HG03045 (cell line): ENCODE results near the gene PRKAG2.
"Not testable (repeated sequence)": the region's sequence is repeated elsewhere in the genome, so short reads cannot be mapped to it uniquely, and the experiment has no call there.

ENCODE experiments used
- ATAC-seq: cut with Tn5 transposase; IDR thresholded peaks from one replicate; pipeline ENCODE4 v1.9.1; 2021; ENCODE audit warnings: mild to moderate bottlenecking, moderate library complexity; ENCODE audit not compliant: unreplicated experiment

PRKAG2 gene

GRCh38 chr7:151806204-151806603, 70.7 kb downstream of the PRKAG2 start:
- ATAC-seq: no peak

- no peak for ATAC-seq
These were observed 71.7 kb downstream of the PRKAG2 start for GRCh38 chr7:151805191-151805590.

- ATAC-seq: no peak
These were observed 72.2 kb downstream of the PRKAG2 start for GRCh38 chr7:151804756-151805155.

GRCh38 chr7:151803841-151804240, 73.1 kb downstream of the PRKAG2 start:
- no peak for ATAC-seq

GRCh38 chr7:151802469-151802846, 74.5 kb downstream of the PRKAG2 start:
- ATAC-seq: no peak

- no peak for ATAC-seq
These were observed 75.0 kb downstream of the PRKAG2 start for GRCh38 chr7:151801782-151802468.

GRCh38 chr7:151801291-151801690, 75.6 kb downstream of the PRKAG2 start:
- no peak for ATAC-seq

GRCh38 chr7:151800861-151801260, 76.1 kb downstream of the PRKAG2 start:
- no peak for ATAC-seq

GRCh38 chr7:151800391-151800790, 76.5 kb downstream of the PRKAG2 start:
- ATAC-seq: no peak

GRCh38 chr7:151799506-151799905, 77.4 kb downstream of the PRKAG2 start:
- ATAC-seq: no peak

GRCh38 chr7:151798851-151799448, 78.0 kb downstream of the PRKAG2 start:
- no peak for ATAC-seq

GRCh38 chr7:151797667-151798307, 79.1 kb downstream of the PRKAG2 start:
- ATAC-seq: not testable (repeated sequence)

- ATAC-seq: no peak
These were observed 79.9 kb downstream of the PRKAG2 start for GRCh38 chr7:151796871-151797537.

- ATAC-seq: no peak
These were observed 80.6 kb downstream of the PRKAG2 start for GRCh38 chr7:151796091-151796870.

- ATAC-seq: peak; percentile 80
These were observed 81.6 kb downstream of the PRKAG2 start for GRCh38 chr7:151795168-151795811.

GRCh38 chr7:151794508-151795167, 82.3 kb downstream of the PRKAG2 start:
- no peak for ATAC-seq

GRCh38 chr7:151793991-151794507, 82.9 kb downstream of the PRKAG2 start:
- no peak for ATAC-seq

GRCh38 chr7:151793531-151793951, 83.4 kb downstream of the PRKAG2 start:
- ATAC-seq: no peak

- no peak for ATAC-seq
These were observed 84.3 kb downstream of the PRKAG2 start for GRCh38 chr7:151792636-151793035.

- ATAC-seq: no peak
These were observed 84.8 kb downstream of the PRKAG2 start for GRCh38 chr7:151792086-151792485.
